ENCODE measurements around the gene EFCAB9.

Gene EFCAB9

DNA sequence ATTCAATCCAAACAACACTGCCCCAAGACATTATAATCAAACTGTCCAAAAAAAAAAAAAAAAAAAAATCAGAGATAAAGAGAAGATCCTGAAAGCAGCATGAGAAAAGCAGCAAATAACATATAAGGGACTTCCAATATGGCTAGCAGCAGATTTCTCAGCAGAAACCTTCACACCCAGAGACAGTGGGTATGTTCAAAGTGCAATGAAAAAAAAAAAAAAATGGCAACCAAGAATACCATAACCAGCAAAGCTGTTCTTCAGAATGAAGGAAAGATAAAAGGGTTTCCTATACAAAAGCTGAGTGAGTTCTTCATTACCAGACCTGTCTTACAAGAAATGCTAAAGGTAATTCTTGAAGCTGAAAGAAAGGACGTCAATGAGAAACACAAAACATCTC is 57.4 kb downstream of the EFCAB9 start:
- no peak for FAIRE-seq

DNA sequence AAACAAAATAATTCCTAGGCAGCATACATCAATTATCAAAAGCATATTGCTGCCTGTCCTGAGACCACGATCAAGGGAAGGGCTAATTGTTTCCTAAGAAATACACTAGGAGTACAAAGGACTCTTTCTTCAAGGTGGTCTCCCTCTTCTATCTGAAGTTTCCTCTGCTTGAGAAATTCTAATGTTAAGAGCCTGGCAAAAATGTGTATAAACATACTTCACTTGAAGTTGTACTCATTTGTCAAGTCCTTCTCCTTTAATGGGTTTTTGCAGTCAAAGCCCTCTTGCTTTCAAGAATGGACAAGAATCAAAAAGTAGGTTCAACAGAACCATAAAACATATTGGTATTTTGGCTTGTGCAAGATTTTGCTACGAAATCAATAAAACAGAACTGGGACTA is 58.5 kb downstream of the EFCAB9 start:
- TF ChIP-seq TAF1 (IDR thresholded peaks at IDR 0.05; ENCODE audit: borderline replicate concordance, low read depth, low read length) (no peak), POLR2AphosphoS5 (IDR thresholded peaks at IDR 0.05; ENCODE audit: low read depth, low read length) (no peak), POLR2A (IDR thresholded peaks at IDR 0.05; ENCODE audit: low read depth, low read length) (no peak)
- DNase-seq (ENCODE audit: insufficient read length) (no peak), FAIRE-seq (no peak)

More for the DNA sequence above, 57.4 kb downstream of the EFCAB9 start:
- TF ChIP-seq TAF1 (IDR thresholded peaks at IDR 0.05; ENCODE audit: borderline replicate concordance, low read depth, low read length) (no peak), POLR2AphosphoS5 (IDR thresholded peaks at IDR 0.05; ENCODE audit: low read depth, low read length) (no peak)
- DNase-seq (ENCODE audit: insufficient read length), result no peak
